ENCODE results near the gene ALPL.
A peak's percentile ranks its signal among the peaks of the same experiment; 100 is the strongest.

The ALPL gene

DNA sequence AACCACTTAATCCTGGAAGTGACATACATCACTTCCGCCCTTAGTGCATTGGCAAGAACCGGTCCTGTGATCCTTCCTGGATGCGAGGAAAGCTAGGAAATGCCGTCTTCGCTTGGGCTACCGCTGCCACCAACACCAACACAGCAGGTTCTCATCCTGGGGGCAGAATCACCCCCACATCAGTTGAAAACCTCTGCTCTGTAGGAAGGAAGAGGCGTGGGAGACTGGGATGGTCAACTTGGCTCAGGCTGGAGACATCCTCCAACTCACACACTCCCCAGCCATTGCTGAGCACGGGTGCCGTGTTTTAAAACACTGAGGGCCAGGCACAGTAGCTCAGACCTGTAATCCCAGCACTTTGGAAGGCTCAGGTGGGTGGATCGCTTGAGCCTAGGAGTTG lies 74.9 kb downstream of the ALPL start:
- TF ChIP-seq KLF10 (tag by site-specific recombination; IDR thresholded peaks at IDR 0.05) (no peak), EGR2 (tag by site-specific recombination; IDR thresholded peaks at IDR 0.05; ENCODE audit: low read depth) (peak; percentile 72), ZNF114 (tag by site-specific recombination; IDR thresholded peaks at IDR 0.05) (no peak), ZNF335 (tag by site-specific recombination; conservative IDR thresholded peaks at IDR 0.05) (no peak), ZNF302 (tag by site-specific recombination; IDR thresholded peaks at IDR 0.05; ENCODE audit: low read depth) (no peak), ZFHX2 (tag by site-specific recombination; conservative IDR thresholded peaks at IDR 0.05) (peak; percentile 65)

DNA sequence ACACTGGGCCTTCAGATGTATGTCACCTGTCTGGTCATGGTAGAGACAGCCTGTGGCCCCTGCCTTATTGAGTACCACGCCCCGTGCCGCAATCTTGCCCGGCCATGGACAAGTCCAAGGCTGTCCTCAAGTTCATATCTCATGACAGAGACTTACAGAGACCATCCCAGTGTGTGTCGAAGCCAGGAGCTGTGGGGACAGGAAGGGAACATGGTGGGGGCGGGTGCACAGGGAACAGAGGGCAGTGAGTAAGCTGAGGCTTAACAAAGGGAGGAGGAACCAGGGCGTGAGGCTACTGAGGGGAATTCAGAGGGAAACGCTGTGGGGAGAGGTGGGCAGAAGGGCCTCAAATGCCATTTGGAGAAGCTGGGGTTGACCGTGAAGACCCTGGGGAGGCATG lies 75.8 kb downstream of the ALPL start:
- Histone ChIP-seq H3K4me3 (ENCODE audit: low read depth, low read length) (no peak overlapping the region), H3K9me3 (ENCODE audit: control insufficient read depth, insufficient read depth, low read depth, low read length) (no peaks in the 10 kb centered on the region), H3K27ac (ENCODE audit: extremely low read depth, low read depth, low read length) (no peak overlapping the region), H3K36me3 (ENCODE audit: control insufficient read depth in 2 of 2, insufficient read depth in 1 of 2, low read length in 2 of 2) (no peaks in the 10 kb centered on the region), H3K4me1 (ENCODE audit: control insufficient read depth, insufficient read depth, low read length) (no peaks in the 10 kb centered on the region)
- ChIA-PET CTCF (interaction anchor here (0.5 kb wide), 1 partner anchor 74 kb away, joined by 5 read pairs; no protein-coding TSS in a partner anchor), POLR2A (no interaction called here)
- TF ChIP-seq ZNF792 (tag by site-specific recombination; IDR thresholded peaks at IDR 0.05) (no peak), ZFHX2 (tag by site-specific recombination; conservative IDR thresholded peaks at IDR 0.05) (peak; percentile 26)

More for the DNA sequence above, 74.9 kb downstream of the ALPL start:
- POLR2A ChIA-PET: no interaction called here
- Histone ChIP-seq H3K27ac (ENCODE audit: extremely low read depth, low read depth, low read length) (no peak overlapping the region), H3K36me3 (ENCODE audit: control insufficient read depth in 2 of 2, insufficient read depth in 1 of 2, low read length in 2 of 2) (no peaks in the 10 kb centered on the region), H3K4me3 (ENCODE audit: low read depth, low read length) (no peak overlapping the region), H3K4me1 (ENCODE audit: control insufficient read depth, insufficient read depth, low read length) (no peaks in the 10 kb centered on the region), H3K9me3 (ENCODE audit: control insufficient read depth, insufficient read depth, low read depth, low read length) (no peaks in the 10 kb centered on the region)
- CTCF ChIA-PET: interaction anchor here (0.7 kb wide), 1 partner anchor 887 kb away, joined by 3 read pairs; no protein-coding TSS in a partner anchor

GRCh38 chr1:21586222-21586621 lies 77.0 kb downstream of the ALPL start:
- ChIA-PET POLR2A (no interaction called here), CTCF (interaction anchor here (0.6 kb wide), 1 partner anchor 399 kb away, joined by 3 read pairs; no protein-coding TSS in a partner anchor)

GRCh38 chr1:21586846-21587601 lies 77.8 kb downstream of the ALPL start:
- Histone ChIP-seq H3K4me3 (ENCODE audit: low read depth, low read length) (no peak overlapping the region), H3K36me3 (ENCODE audit: control insufficient read depth in 2 of 2, insufficient read depth in 1 of 2, low read length in 2 of 2) (no peaks in the 10 kb centered on the region), H3K4me1 (ENCODE audit: control insufficient read depth, insufficient read depth, low read length) (no peaks in the 10 kb centered on the region), H3K27ac (ENCODE audit: extremely low read depth, low read depth, low read length) (no peak overlapping the region), H3K9me3 (ENCODE audit: control insufficient read depth, insufficient read depth, low read depth, low read length) (no peaks in the 10 kb centered on the region)
- POLR2A ChIA-PET: no interaction called here
- CTCF ChIA-PET: interaction anchor here (0.5 to 0.6 kb wide), 2 partner anchors 68 to 400 kb away, joined by 3 read pairs; no protein-coding TSS in a partner anchor
- TF ChIP-seq ZNF416 (tag by site-specific recombination; IDR thresholded peaks at IDR 0.05) (no peak), ZNF692 (tag by site-specific recombination; IDR thresholded peaks at IDR 0.05) (0 out of 2 replicates have a peak, but pooled peaks have one; percentile 32), ZFP69B (tag by site-specific recombination; IDR thresholded peaks at IDR 0.05) (peak; percentile 40; the same call in 1 of the 2 replicates), ZFHX2 (tag by site-specific recombination; conservative IDR thresholded peaks at IDR 0.05) (peak; percentile 98), GLIS1 (tag by site-specific recombination; IDR thresholded peaks at IDR 0.05) (peak; percentile 29; the same call in 1 of the 2 replicates), ZIC2 (tag by site-specific recombination; IDR thresholded peaks at IDR 0.05) (peak; percentile 73)
- TF ChIP-seq, protein P1, sequence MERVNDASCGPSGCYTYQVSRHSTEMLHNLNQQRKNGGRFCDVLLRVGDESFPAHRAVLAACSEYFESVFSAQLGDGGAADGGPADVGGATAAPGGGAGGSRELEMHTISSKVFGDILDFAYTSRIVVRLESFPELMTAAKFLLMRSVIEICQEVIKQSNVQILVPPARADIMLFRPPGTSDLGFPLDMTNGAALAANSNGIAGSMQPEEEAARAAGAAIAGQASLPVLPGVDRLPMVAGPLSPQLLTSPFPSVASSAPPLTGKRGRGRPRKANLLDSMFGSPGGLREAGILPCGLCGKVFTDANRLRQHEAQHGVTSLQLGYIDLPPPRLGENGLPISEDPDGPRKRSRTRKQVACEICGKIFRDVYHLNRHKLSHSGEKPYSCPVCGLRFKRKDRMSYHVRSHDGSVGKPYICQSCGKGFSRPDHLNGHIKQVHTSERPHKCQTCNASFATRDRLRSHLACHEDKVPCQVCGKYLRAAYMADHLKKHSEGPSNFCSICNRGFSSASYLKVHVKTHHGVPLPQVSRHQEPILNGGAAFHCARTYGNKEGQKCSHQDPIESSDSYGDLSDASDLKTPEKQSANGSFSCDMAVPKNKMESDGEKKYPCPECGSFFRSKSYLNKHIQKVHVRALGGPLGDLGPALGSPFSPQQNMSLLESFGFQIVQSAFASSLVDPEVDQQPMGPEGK (tag by site-specific recombination; IDR thresholded peaks at IDR 0.05): peak; percentile 54; the same call in 1 of the 2 replicates

More at GRCh38 chr1:21586222-21586621, 77.0 kb downstream of the ALPL start:
- Histone ChIP-seq H3K36me3 (ENCODE audit: control insufficient read depth in 2 of 2, insufficient read depth in 1 of 2, low read length in 2 of 2) (no peaks in the 10 kb centered on the region), H3K9me3 (ENCODE audit: control insufficient read depth, insufficient read depth, low read depth, low read length) (no peaks in the 10 kb centered on the region), H3K27ac (ENCODE audit: extremely low read depth, low read depth, low read length) (no peak overlapping the region), H3K4me1 (ENCODE audit: control insufficient read depth, insufficient read depth, low read length) (no peaks in the 10 kb centered on the region), H3K4me3 (ENCODE audit: low read depth, low read length) (no peak overlapping the region)
- TF ChIP-seq ZNF112 (tag by site-specific recombination; IDR thresholded peaks at IDR 0.05): no peak
- peak; percentile 99 for TF ChIP-seq GLIS1 (tag by site-specific recombination; IDR thresholded peaks at IDR 0.05)
- TF ChIP-seq ZNF114 (tag by site-specific recombination; IDR thresholded peaks at IDR 0.05): no peak
- peak; percentile 87 for TF ChIP-seq ZIC2 (tag by site-specific recombination; IDR thresholded peaks at IDR 0.05)
- no peak for TF ChIP-seq ZNF148 (tag by site-specific recombination; IDR thresholded peaks at IDR 0.05; ENCODE audit: borderline replicate concordance)
- no peak for TF ChIP-seq ZNF221 (tag by site-specific recombination; IDR thresholded peaks at IDR 0.05; ENCODE audit: borderline replicate concordance)
- no peak for TF ChIP-seq GLI2 (tag by site-specific recombination; IDR thresholded peaks at IDR 0.05; ENCODE audit: borderline replicate concordance, low read depth)
